Panc1 (cell line): ENCODE measurements around the gene SHKBP1. TPM values are rescaled to one million over a fixed set of nuclear protein-coding genes. Genes with fewer than 3 reads are reported as not detected.

Experiments
- ATAC-seq: fragments of 200-7000 bp; cut with Tn5 transposase; 2 replicates; pipeline ENCODE4 v1.9.1; 2020; ENCODE audit warnings: mild to moderate bottlenecking, moderate library complexity
- BruUV-seq: library from RNA; stranded (reverse); fragments of 400-500 nt; replicated peaks from 2 replicates; lab custom pipeline; 2021; lab: Mats Ljungman, UMichigan
- CTCF ChIA-PET: fragments of 300-600 bp; sonication (Branson Sonifier 250); formaldehyde crosslinking; loops from one replicate; lab custom pipeline; 2022; ENCODE audit warnings: antibody characterized with exemption; lab: Charles Lee
- POLR2A ChIA-PET: fragments of 300-600 bp; sonication (Branson Sonifier 250); formaldehyde crosslinking; loops from one replicate; lab custom pipeline; 2022; ENCODE audit warnings: antibody characterized with exemption; lab: Charles Lee
- DNase-seq: peaks from one replicate; pipeline ENCODE4 v3.0.0-alpha.2; 2010; ENCODE audit warnings: low read depth, low spot score
- H3K27ac ChIP-seq: 2 replicates; pipeline ENCODE4 v1.5.1; 2011; ENCODE audit warnings: mild to moderate bottlenecking, low read length, inconsistent platforms
- H3K27me3 ChIP-seq: fragments of 200-500 bp; sonication (Bioruptor generic); 2 replicates; pipeline ENCODE4 v1.6.0; 2014; ENCODE audit warnings: low read length, inconsistent platforms; ENCODE audit not compliant: control insufficient read depth, insufficient read depth
- H3K36me3 ChIP-seq: fragments of 200-500 bp; sonication (Bioruptor generic); 2 replicates; pipeline ENCODE4 v1.5.1; 2014; ENCODE audit warnings: inconsistent platforms, mild to moderate bottlenecking, low read length, moderate library complexity; ENCODE audit not compliant: control insufficient read depth, insufficient read depth
- H3K4me1 ChIP-seq: 2 replicates; pipeline ENCODE4 v1.5.1; 2011; ENCODE audit warnings: inconsistent platforms, mild to moderate bottlenecking, low read length, moderate library complexity; ENCODE audit not compliant: control insufficient read depth, insufficient read depth
- H3K4me3 ChIP-seq, 2 experiments: 2 replicates each; pipeline ENCODE4 v1.5.1; 2011 to 2012; ENCODE audit warnings: low read depth in 2 of 2, low read length in 2 of 2, mild to moderate bottlenecking in 2 of 2, inconsistent platforms in 1 of 2, moderate library complexity in 1 of 2
- H3K9me3 ChIP-seq: fragments of 200-500 bp; sonication (Bioruptor generic); 2 replicates; pipeline ENCODE4 v1.5.1; 2014; ENCODE audit warnings: low read depth, mild to moderate bottlenecking, inconsistent platforms, low read length, moderate library complexity; ENCODE audit not compliant: control insufficient read depth, insufficient read depth
- POLR2AphosphoS5 ChIP-seq: IDR thresholded peaks from 2 replicates; pipeline ENCODE4 v1.6.1; 2012; ENCODE audit warnings: mild to moderate bottlenecking, low read depth, low read length, moderate library complexity
- SIN3A ChIP-seq: IDR thresholded peaks from 2 replicates; pipeline ENCODE4 v1.6.1; 2012; ENCODE audit warnings: low read depth, mild to moderate bottlenecking, low read length, moderate library complexity, borderline replicate concordance; ENCODE audit not compliant: insufficient read depth
- TCF7L2 ChIP-seq: IDR thresholded peaks from 2 replicates; pipeline ENCODE4 v1.6.1; 2011; ENCODE audit warnings: mild to moderate bottlenecking, low read depth, low read length, inconsistent platforms
- in situ Hi-C: cut with HindIII; loops from 2 replicates; pipeline ENCODE4 v1.10.0; 2016; ENCODE audit warnings: low sequenced_read_pairs, low pct_unique_long_range_greater_than_20kb
- intact Hi-C: fragments of 100-400 bp; cut with micrococcal nuclease; formaldehyde crosslinking; loops from one replicate; pipeline ENCODE4 v1.10.0; 2022; ENCODE audit not compliant: unreplicated experiment
- total RNA-seq: library from RNA; stranded (reverse); gene quantifications from one replicate; pipeline ENCODE4 v1.2.1, GENCODE V29; 2021; ENCODE audit not compliant: unreplicated experiment
- TF ChIP-seq, protein P1 (sequence below): fragments of 450-650 bp; IDR thresholded peaks from 2 replicates; pipeline ENCODE4 v1.5.1; 2017; ENCODE audit warnings: mild to moderate bottlenecking
- TF ChIP-seq, protein P2 (sequence below), 2 experiments: IDR thresholded peaks; 2 replicates each; pipeline ENCODE4 v1.6.1; 2011 to 2012; ENCODE audit warnings: low read depth in 2 of 2, control low read depth in 1 of 2, low read length in 1 of 2, mild to moderate bottlenecking in 1 of 2, moderate library complexity in 1 of 2; ENCODE audit not compliant: insufficient read depth in 1 of 2

SHKBP1 gene
- total RNA-seq, 1 experiment from 2014 or later, result 55.9 TPM

DNA sequence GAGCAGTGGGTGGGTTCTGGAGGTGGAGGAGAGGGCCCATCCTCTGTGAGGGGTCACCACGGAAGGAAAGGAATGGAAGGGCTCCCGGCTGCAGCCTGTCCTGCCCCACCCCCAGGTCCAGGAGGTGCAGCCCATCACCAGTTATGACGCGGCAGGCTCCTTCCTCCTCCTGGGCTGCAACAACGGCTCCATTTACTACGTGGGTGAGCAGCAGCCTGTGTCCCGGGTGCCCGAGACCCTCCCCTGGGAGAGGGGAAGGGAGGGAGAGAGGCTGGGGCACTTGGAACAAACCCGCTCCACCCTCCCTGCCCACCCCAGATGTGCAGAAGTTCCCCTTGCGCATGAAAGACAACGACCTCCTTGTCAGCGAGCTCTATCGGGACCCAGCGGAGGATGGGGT lies 6.6 kb downstream of the SHKBP1 start:
- POLR2A ChIA-PET, result interaction anchor here (0.7 kb wide), 1 partner anchor 12 kb away, joined by 8 read pairs; no protein-coding TSS in a partner anchor
- CTCF ChIA-PET, result no interaction called here
- Histone ChIP-seq H3K27me3 (no peaks in the 10 kb centered on the region), H3K4me1 (no peaks in the 10 kb centered on the region), H3K27ac (no peak overlapping the region), H3K9me3 (no peaks in the 10 kb centered on the region), H3K4me3 (no peak overlapping the region), H3K36me3 (no peaks in the 10 kb centered on the region)
- no TSS peak for BruUV-seq
- in situ Hi-C loops, result no loop called here
- TF ChIP-seq, protein P1, sequence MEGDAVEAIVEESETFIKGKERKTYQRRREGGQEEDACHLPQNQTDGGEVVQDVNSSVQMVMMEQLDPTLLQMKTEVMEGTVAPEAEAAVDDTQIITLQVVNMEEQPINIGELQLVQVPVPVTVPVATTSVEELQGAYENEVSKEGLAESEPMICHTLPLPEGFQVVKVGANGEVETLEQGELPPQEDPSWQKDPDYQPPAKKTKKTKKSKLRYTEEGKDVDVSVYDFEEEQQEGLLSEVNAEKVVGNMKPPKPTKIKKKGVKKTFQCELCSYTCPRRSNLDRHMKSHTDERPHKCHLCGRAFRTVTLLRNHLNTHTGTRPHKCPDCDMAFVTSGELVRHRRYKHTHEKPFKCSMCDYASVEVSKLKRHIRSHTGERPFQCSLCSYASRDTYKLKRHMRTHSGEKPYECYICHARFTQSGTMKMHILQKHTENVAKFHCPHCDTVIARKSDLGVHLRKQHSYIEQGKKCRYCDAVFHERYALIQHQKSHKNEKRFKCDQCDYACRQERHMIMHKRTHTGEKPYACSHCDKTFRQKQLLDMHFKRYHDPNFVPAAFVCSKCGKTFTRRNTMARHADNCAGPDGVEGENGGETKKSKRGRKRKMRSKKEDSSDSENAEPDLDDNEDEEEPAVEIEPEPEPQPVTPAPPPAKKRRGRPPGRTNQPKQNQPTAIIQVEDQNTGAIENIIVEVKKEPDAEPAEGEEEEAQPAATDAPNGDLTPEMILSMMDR, result no peak
- TF ChIP-seq, protein P2, sequence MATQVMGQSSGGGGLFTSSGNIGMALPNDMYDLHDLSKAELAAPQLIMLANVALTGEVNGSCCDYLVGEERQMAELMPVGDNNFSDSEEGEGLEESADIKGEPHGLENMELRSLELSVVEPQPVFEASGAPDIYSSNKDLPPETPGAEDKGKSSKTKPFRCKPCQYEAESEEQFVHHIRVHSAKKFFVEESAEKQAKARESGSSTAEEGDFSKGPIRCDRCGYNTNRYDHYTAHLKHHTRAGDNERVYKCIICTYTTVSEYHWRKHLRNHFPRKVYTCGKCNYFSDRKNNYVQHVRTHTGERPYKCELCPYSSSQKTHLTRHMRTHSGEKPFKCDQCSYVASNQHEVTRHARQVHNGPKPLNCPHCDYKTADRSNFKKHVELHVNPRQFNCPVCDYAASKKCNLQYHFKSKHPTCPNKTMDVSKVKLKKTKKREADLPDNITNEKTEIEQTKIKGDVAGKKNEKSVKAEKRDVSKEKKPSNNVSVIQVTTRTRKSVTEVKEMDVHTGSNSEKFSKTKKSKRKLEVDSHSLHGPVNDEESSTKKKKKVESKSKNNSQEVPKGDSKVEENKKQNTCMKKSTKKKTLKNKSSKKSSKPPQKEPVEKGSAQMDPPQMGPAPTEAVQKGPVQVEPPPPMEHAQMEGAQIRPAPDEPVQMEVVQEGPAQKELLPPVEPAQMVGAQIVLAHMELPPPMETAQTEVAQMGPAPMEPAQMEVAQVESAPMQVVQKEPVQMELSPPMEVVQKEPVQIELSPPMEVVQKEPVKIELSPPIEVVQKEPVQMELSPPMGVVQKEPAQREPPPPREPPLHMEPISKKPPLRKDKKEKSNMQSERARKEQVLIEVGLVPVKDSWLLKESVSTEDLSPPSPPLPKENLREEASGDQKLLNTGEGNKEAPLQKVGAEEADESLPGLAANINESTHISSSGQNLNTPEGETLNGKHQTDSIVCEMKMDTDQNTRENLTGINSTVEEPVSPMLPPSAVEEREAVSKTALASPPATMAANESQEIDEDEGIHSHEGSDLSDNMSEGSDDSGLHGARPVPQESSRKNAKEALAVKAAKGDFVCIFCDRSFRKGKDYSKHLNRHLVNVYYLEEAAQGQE (IDR thresholded peaks at IDR 0.05; ENCODE audit: insufficient read depth in 1 of 2, low read depth in 2 of 2, low read length in 1 of 2), result no peak
- no peak for TF ChIP-seq TCF7L2
- TF ChIP-seq SIN3A, result no peak
- TF ChIP-seq POLR2AphosphoS5, result no peak
- intact Hi-C loops, result no loop called here
- ATAC-seq, result no peak
- DNase-seq, result no peak

DNA sequence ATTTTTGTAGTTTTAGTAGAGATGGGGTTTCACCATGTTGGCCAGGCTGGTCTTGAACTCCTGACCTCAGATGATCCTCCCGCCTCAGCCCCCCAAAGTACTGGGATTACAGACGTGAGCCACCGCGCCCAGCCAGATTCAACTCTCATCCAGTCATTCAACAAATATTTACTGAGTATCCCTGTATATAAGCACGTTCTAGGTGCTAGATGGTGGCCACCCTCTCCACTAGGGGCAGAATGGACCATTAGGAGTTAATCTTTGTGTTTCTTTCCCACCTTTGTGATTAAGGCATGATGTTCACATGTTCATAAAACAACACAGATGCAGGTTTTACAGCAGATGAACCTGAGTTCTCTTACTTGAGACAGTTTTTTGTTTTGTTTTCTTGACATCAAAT lies 7.3 kb downstream of the SHKBP1 start:
- Histone ChIP-seq H3K27me3 (no peaks in the 10 kb centered on the region), H3K4me1 (no peaks in the 10 kb centered on the region), H3K9me3 (no peaks in the 10 kb centered on the region), H3K4me3 (no peak overlapping the region), H3K27ac (no peak overlapping the region), H3K36me3 (no peaks in the 10 kb centered on the region)
- in situ Hi-C loops (no loop called here), intact Hi-C loops (no loop called here)
- 0 out of 2 replicates have a peak, but pooled peaks have one; percentile 55 for ATAC-seq
- ChIA-PET POLR2A (interaction anchor here (0.7 kb wide), 1 partner anchor 13 kb away, joined by 8 read pairs; no protein-coding TSS in a partner anchor), CTCF (no interaction called here)
- TF ChIP-seq, protein P2 (IDR thresholded peaks at IDR 0.05; ENCODE audit: insufficient read depth in 1 of 2, low read depth in 2 of 2, low read length in 1 of 2), result no peak
- no peak for TF ChIP-seq POLR2AphosphoS5
- no peak for TF ChIP-seq SIN3A
- TF ChIP-seq, protein P1, result no peak; the same call in 1 of the 2 replicates
- no peak for TF ChIP-seq TCF7L2
- no TSS peak for BruUV-seq
- DNase-seq, result no peak
